Measurements from ENCODE around the gene PRKACG. TPM values are rescaled to one million over a fixed set of nuclear protein-coding genes. Genes with fewer than 3 reads are reported as not detected.
"Not testable (repeated sequence)": the region's sequence is repeated elsewhere in the genome, so short reads cannot be mapped to it uniquely, and the experiment has no call there.

The PRKACG gene
- total RNA-seq, 1 donor from 2014 or later, result not detected

GRCh38 chr9:68997666-68998065 is 16.2 kb downstream of the PRKACG start:
- ATAC-seq (ENCODE audit: poor library complexity) (no peak), DNase-seq (no peak)
- intact Hi-C loops (cut with DNase I), result loop anchor here (5.0 to 10.0 kb wide), 3 partner anchors 163 to 410 kb away; no protein-coding TSS in a partner anchor

DNA sequence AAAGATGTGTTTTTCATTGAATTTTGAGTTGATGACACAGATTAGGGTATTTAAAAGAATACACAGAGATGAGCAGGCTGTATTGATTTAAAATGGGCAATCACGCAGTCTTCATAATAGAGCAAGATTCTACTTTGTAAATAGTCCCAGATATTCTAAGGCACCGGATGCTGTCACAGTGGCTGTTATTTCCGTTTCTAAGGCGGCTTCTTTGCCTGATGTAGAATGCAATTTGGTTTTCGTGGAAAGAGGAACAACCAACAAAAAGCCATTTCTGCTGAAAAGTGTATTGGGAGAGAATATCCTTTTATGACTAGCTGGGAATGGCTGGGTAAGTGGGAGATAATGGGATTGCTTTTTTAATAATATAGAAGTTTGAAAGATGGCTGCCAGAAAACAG is 17.5 kb downstream of the PRKACG start:
- ATAC-seq (ENCODE audit: poor library complexity), result no peak
- intact Hi-C loops (cut with DNase I), result loop anchor here (5.0 to 10.0 kb wide), 3 partner anchors 162 to 409 kb away; no protein-coding TSS in a partner anchor
- no peak for DNase-seq

- ATAC-seq (ENCODE audit: poor library complexity) (no peak), DNase-seq (no peak)
- intact Hi-C loops (cut with DNase I), result loop anchor here (5.0 to 10.0 kb wide), 3 partner anchors 161 to 408 kb away; no protein-coding TSS in a partner anchor
These were observed 18.1 kb downstream of the PRKACG start for GRCh38 chr9:68995776-68996175.

DNA sequence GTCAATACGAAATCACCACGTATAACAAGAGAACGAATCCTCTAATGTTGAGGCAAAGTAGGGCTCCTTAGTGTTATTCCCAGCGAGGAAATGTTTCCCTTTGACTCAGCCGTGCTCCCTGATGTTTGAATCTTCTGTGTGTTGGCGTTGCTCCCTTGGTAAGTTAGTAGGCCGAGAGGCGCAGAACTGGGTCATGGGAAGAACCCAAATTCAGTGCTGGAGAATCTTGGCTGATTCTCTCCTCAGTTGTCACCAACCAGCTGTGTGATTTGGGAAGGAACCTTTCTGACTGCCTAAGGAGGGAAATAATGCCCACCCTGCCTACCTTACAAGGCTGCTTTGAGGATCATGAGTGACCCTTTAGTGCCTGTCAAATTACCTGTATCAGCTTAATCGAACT is 22.5 kb downstream of the PRKACG start:
- intact Hi-C loops (cut with DNase I), result loop anchor here (10.0 kb wide), 2 partner anchors 157 to 297 kb away; no protein-coding TSS in a partner anchor
- DNase-seq (no peak), ATAC-seq (ENCODE audit: poor library complexity) (no peak)

GRCh38 chr9:68986949-68987348 is 27.0 kb downstream of the PRKACG start:
- DNase-seq; intact Hi-C loops (cut with DNase I); ATAC-seq (ENCODE audit: poor library complexity): not testable (repeated sequence)

- DNase-seq (no peak), ATAC-seq (ENCODE audit: poor library complexity) (no peak)
- intact Hi-C loops (cut with DNase I), result no loop called here
These were observed 30.1 kb downstream of the PRKACG start for GRCh38 chr9:68983522-68984424.

DNA sequence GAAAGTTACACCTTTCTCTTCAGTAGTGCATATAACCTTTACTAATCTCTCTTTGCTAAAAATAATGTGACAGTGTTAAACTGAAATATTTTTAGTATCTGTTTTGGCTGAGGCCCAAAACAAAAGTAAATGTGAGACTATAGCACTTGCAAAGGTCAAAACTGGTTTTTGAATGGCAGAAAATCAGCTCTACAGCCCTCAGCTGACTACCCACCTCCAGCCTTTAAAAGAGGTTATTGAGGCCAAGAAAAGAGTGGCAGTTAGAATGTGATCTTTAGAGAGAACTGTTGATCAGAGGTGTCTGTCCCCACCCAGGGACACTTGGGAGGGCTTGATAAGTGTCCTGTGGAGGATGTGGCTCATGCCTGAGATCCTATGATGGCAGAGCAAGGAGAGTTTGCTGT is 30.9 kb downstream of the PRKACG start:
- peak; percentile 43 for ATAC-seq (ENCODE audit: poor library complexity)
- intact Hi-C loops (cut with DNase I), result no loop called here
- no peak for DNase-seq

DNA sequence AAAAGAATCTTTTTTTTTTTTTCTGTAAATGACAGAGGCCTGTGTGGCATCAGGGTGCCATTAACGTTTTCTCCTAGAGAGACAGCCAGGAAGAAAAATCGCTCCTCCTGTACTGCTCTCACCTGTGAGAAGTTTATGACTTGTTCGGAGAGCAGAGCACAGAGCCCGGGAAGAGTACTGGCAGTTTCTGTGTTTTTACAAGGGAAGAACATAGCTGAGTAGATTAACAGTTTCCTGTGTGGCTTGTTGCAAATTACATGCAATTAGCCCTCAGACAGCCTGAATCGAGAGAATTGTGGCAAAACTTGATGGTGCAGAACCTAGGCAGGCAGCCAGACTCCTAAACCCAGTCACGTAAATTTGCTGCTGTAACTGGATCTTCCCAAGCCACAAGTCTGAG is 32.1 kb downstream of the PRKACG start:
- no peak for DNase-seq
- no peak for ATAC-seq (ENCODE audit: poor library complexity)
- intact Hi-C loops (cut with DNase I), result no loop called here

DNA sequence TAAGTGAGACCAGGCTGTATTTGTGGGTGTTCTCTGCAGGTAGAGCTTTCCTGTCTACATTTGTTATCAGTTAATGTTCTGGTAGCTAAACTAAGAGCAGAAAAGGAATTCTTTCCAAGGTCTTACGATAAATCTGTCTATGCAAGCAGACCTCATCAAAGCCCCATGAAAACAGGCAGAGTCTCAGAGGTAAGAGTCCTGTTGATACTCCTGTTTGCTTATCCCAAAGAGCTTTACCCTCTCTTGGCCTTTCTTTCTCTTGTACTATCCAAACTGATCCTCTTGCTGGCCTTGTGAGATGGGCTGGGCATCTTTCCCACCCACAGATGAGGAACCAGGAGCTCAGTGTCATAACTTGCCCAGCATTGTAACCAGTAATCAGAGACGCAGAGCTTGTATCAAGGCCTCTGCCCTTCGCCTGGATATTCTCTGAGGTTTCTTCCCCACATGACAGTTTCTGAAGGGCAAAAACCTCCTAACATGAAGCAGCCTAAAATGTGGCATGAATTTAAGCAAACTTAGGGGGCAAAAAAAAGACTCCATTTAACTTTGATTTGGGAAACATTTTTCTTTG is 33.5 kb downstream of the PRKACG start:
- intact Hi-C loops (cut with DNase I), result no loop called here
- ATAC-seq (ENCODE audit: poor library complexity) (peak; percentile 34), DNase-seq (no peak)

- peak; percentile 62 for DNase-seq
- peak; percentile 86 for ATAC-seq (ENCODE audit: poor library complexity)
- intact Hi-C loops (cut with DNase I), result no loop called here
These were observed 34.2 kb downstream of the PRKACG start for GRCh38 chr9:68979538-68980314.

GRCh38 chr9:68978501-68978900 is 35.4 kb downstream of the PRKACG start:
- ATAC-seq (ENCODE audit: poor library complexity), result no peak
- DNase-seq, result no peak
- intact Hi-C loops (cut with DNase I), result no loop called here

DNA sequence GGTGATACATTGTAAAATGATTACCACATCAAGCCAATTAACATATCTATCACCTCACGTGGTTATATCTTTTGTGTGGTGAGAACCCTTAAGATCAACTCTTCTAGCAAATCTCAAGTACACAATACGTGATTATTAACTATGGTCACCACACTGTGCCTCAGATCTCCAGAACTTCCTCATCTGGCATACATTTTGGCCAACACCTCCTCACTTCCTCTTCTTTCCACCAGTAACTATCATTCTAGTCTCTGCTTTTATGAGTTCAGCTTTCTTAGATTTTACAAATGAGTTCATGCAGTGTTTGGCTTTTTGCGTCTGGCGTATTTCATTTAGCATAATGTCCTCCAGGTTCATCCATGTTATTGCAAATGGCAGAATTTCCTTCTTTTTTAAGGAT is 35.8 kb downstream of the PRKACG start:
- intact Hi-C loops (cut with DNase I), result no loop called here
- ATAC-seq (ENCODE audit: poor library complexity) (no peak), DNase-seq (no peak)

DNA sequence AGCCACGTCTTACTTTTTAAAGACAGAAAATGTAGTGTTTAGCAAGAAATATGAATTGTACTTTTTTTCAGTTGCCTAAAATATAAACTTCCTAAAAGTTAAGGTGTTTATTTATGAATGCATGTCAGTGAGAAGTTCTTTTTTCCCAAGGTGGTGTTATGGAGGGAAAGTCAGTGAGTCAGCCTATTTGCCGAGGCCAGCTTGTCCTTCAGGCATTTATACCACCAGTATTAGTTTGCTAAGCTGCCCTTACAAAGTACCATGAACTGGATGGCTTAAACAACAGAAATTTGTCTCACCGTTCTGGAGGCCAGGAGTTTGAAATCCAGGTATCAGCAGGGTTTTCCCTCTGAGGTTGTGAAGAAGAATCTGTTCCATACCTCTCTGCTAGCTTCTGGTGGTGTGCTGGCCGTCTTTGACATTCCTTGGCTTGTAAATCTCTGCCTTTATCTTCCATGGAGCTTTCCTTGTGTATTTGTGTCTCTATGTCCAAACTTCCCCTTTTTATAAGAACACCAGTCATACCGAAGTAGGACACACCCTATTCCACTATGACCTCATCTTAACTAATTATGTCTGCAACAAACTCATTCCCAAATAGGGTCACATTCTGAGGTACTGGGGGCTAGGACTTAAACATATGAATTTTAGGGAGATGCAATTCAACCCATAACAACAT is 38.4 kb downstream of the PRKACG start:
- DNase-seq (no peak), ATAC-seq (ENCODE audit: poor library complexity) (peak; percentile 16)
- intact Hi-C loops (cut with DNase I), result no loop called here

DNA sequence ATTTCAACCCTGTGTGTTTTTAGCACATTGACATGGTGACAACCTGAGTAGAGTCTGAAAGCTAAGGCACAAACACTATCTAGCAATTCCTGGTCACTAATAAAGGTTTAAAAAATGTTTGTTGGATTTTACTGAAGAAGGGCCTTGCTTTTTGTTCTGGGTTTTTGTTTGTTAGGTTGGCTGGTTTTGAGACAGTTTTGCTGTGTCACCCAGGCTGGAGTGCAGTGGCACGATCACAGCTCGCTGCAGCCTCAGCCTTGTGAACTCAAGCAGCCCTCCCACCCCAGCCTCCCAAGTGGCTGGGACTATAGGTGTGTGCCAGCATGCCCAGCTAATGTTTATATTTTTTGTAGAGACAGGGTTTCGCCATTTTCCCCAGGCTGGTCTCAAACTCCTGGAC is 39.0 kb downstream of the PRKACG start:
- DNase-seq, result peak; percentile 53
- peak; percentile 49 for ATAC-seq (ENCODE audit: poor library complexity)
- intact Hi-C loops (cut with DNase I), result no loop called here

GRCh38 chr9:68974431-68974830 is 39.5 kb downstream of the PRKACG start:
- ATAC-seq (ENCODE audit: poor library complexity) (peak; percentile 32), DNase-seq (no peak)
- intact Hi-C loops (cut with DNase I), result no loop called here

DNA sequence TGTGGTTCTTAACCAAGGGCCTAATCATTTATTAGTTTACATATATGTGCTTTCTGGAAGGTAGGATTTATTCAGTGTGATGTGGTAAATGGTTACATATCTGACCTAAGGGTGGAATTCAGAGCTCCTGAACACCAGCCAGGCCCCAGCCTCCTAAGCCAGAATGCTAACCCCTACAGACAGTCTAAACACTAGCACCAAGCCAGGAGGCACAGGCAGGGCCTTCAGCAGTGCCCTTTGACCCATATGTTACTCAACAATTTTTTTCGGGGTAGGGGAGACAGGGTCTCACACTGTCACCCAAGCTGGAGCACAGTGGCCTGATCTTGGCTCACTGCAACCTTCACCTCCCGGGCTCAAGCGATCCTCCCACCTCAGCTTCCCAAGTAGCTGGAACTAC is 40.3 kb downstream of the PRKACG start:
- intact Hi-C loops (cut with DNase I), result no loop called here
- peak; percentile 65 for DNase-seq
- ATAC-seq (ENCODE audit: poor library complexity), result peak; percentile 79

- ATAC-seq (ENCODE audit: poor library complexity) (no peak), DNase-seq (no peak)
- intact Hi-C loops (cut with DNase I), result no loop called here
These were observed 43.8 kb downstream of the PRKACG start for GRCh38 chr9:68970151-68970550.

DNA sequence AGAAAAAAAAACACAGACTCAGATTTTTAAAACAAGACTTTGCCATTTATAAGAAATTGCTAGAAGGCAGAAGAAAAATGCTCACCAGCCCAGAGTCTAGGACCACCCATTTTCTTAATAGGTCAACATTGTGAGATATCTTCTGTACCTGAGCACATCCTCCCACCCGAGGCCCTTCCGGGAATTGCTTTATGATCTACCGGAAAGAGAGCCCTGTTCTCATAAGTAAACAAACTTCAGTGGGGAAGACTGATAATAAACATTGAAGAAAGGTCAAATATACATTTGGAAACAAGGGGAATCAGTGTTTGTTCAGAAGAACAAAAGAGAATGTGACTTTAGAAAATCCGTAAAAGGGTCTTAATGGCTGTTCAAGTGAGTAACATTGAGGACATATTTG is 44.4 kb downstream of the PRKACG start:
- intact Hi-C loops (cut with DNase I), result no loop called here
- DNase-seq, result no peak
- no peak for ATAC-seq (ENCODE audit: poor library complexity)

DNA sequence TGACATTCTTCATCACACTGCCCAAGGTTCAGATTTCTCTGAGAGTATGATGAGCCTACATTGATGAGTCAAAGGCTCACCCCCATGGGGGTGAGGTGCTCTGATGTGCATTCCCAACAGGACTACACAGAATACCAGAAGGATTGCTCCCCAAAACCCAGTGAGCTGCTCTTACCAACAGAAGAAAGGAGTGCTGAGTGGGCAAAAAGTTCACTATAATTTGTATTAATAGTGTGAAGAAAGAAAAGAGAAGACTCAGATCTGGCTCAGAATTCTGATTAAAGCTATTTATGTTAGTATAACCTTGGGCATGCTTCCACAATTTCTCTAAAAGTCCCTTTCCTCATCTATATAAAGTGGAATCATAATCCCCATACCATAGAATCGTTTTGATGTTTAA is 46.1 kb downstream of the PRKACG start:
- no peak for DNase-seq
- intact Hi-C loops (cut with DNase I), result no loop called here
- ATAC-seq (ENCODE audit: poor library complexity), result no peak

Measured in Right ventricle myocardium superior (tissue), 1 donor.